Motor neuron (in vitro differentiated cells): ENCODE data around the gene VWA5B1. TPM values are rescaled to one million over a fixed set of nuclear protein-coding genes. Genes with fewer than 3 reads are reported as not detected.

Source experiments
- ATAC-seq, 8 experiments: fragments of 200-7000 bp; cut with Tn5 transposase; replicated peaks in 6 of 8; 2 replicates each; pipeline ENCODE4 v1.8.0; 2021; ENCODE audit warnings: mild to moderate bottlenecking in 8 of 8, moderate library complexity in 8 of 8
- H3K27ac ChIP-seq, 2 donors: fragments of 250-450 bp; sonication (Bioruptor Pico); 2 replicates each; pipeline ENCODE4 v1.9.0; 2021; ENCODE audit warnings: antibody characterized with exemption in 2 of 2, mild to moderate bottlenecking in 2 of 2, moderate library complexity in 1 of 2
- H3K4me1 ChIP-seq, 2 donors: fragments of 250-450 bp; sonication (Bioruptor Pico); replicated peaks in 1 of 2; 2 replicates each; pipeline ENCODE4 v1.6.1; 2021; ENCODE audit warnings: antibody characterized with exemption in 2 of 2, mild to moderate bottlenecking in 2 of 2, moderate library complexity in 1 of 2
- H3K4me3 ChIP-seq, 5 donors: fragments of 250-450 bp; sonication (Bioruptor Pico); 2 replicates each; pipeline ENCODE4 v1.9.0; 2021; ENCODE audit warnings: antibody characterized with exemption in 5 of 5, mild to moderate bottlenecking in 5 of 5, moderate library complexity in 4 of 5
- WGBS, 10 experiments: fragments of 450-650 bp; shearing (Covaris generic); methylation state at CpG; one replicate each; pipeline ENCODE4 v1.0.0; 2022; 5-methylcytosine and 5-hydroxymethylcytosine counted together
- in situ Hi-C, 9 experiments: fragments of 400-800 bp; cut with MboI; loops; one replicate each; pipeline ENCODE4 v1.15.0; 2021; ENCODE audit warnings: low sequenced_read_pairs in 9 of 9, low pct_unique_long_range_greater_than_20kb in 2 of 9; ENCODE audit not compliant: unreplicated experiment in 9 of 9
- total RNA-seq, 8 experiments: library from RNA; unstranded; fragments of 300-600 nt; gene quantifications; 2 replicates each; pipeline versions ENCODE4 v1.2.3 to v1.2.4, GENCODE V29; 2022

Gene VWA5B1
- total RNA-seq, 8 experiments from 2014 or later: 0.21 to 1.3 (median 0.63) TPM; not detected in 2

GRCh38 chr1:20395255-20395654, 104.6 kb downstream of the VWA5B1 start:
- no peak for ATAC-seq
- WGBS, 10 experiments: 43 to 83% (median 64%) methylated on average over 1 to 2 of the region's 2 CpGs
- Histone ChIP-seq H3K4me3 (no peak overlapping the region), H3K27ac (no peak overlapping the region), H3K4me1 (peaks cover 0 to 6% of the 10 kb centered on the region in 2 donors)
- in situ Hi-C loops: no loop called here

GRCh38 chr1:20398744-20399143, 108.1 kb downstream of the VWA5B1 start:
- in situ Hi-C loops: no loop called here
- Histone ChIP-seq H3K27ac (no peak overlapping the region), H3K4me3 (no peak overlapping the region), H3K4me1 (peaks cover 0 to 6% of the 10 kb centered on the region in 2 donors)
- 33 to 91% (median 59%) methylated on average over 1 to 4 of the region's 4 CpGs; no CpG with 5 or more reads in 4 of the 10 experiments for WGBS, 10 experiments
- ATAC-seq: no peak

GRCh38 chr1:20399196-20399595, 108.5 kb downstream of the VWA5B1 start:
- ATAC-seq: no peak
- no peak overlapping the region for H3K4me3 ChIP-seq
- H3K27ac ChIP-seq: no peak overlapping the region
- WGBS, 10 experiments: 16 to 100% (median 77%) methylated on average over 1 to 7 of the region's 7 CpGs; no CpG with 5 or more reads in 1 of the 10 experiments
- H3K4me1 ChIP-seq: peaks cover under 1 to 6% of the 10 kb centered on the region in 2 donors
- in situ Hi-C loops: no loop called here

GRCh38 chr1:20399606-20400180, 109.0 kb downstream of the VWA5B1 start:
- WGBS, 10 experiments: 0 to 32% (median 18%) methylated on average over 1 to 3 of the region's 5 CpGs; no CpG with 5 or more reads in 4 of the 10 experiments
- H3K4me3 ChIP-seq: no peak overlapping the region
- no peak overlapping the region for H3K27ac ChIP-seq
- in situ Hi-C loops: no loop called here
- H3K4me1 ChIP-seq: peaks cover 5 to 6% of the 10 kb centered on the region in 2 donors
- peak in 1 of 8 experiments; percentile 27 for ATAC-seq

GRCh38 chr1:20400341-20401177, 109.9 kb downstream of the VWA5B1 start:
- 0 to 60% (median 32%) methylated on average over 1 to 10 of the region's 10 CpGs; no CpG with 5 or more reads in 2 of the 10 experiments for WGBS, 10 experiments
- Histone ChIP-seq H3K4me3 (no peak overlapping the region), H3K27ac (no peak overlapping the region), H3K4me1 (peaks cover 6 to 9% of the 10 kb centered on the region in 2 donors)
- in situ Hi-C loops: no loop called here
- no peak for ATAC-seq

GRCh38 chr1:20401405-20402010, 110.8 kb downstream of the VWA5B1 start:
- no peak overlapping the region for H3K4me3 ChIP-seq
- in situ Hi-C loops: no loop called here
- H3K4me1 ChIP-seq: peaks cover 16 to 18% of the 10 kb centered on the region in 2 donors
- WGBS, 10 experiments: 74 to 100% (median 88%) methylated on average over 1 to 10 of the region's 11 CpGs; no CpG with 5 or more reads in 5 of the 10 experiments
- no peak for ATAC-seq
- H3K27ac ChIP-seq: no peak overlapping the region

GRCh38 chr1:20402585-20403422, 112.1 kb downstream of the VWA5B1 start:
- in situ Hi-C loops: no loop called here

GRCh38 chr1:20403423-20404145, 112.9 kb downstream of the VWA5B1 start:
- H3K27ac ChIP-seq: no peak overlapping the region
- in situ Hi-C loops: no loop called here
- H3K4me3 ChIP-seq: no peak overlapping the region
- ATAC-seq: no peak
- WGBS, 10 experiments: 57 to 92% (median 79%) methylated on average over 1 to 6 of the region's 8 CpGs; no CpG with 5 or more reads in 5 of the 10 experiments
- peaks cover 18 to 20% of the 10 kb centered on the region in 2 donors for H3K4me1 ChIP-seq

More at GRCh38 chr1:20402585-20403422, 112.1 kb downstream of the VWA5B1 start:
- H3K27ac ChIP-seq: no peak overlapping the region
- 13 to 49% (median 27%) methylated on average over 1 to 10 of the region's 13 CpGs; no CpG with 5 or more reads in 2 of the 10 experiments for WGBS, 10 experiments
- no peak for ATAC-seq
- H3K4me1 ChIP-seq: peaks cover 18 to 20% of the 10 kb centered on the region in 2 donors
- no peak overlapping the region for H3K4me3 ChIP-seq

- Histone ChIP-seq H3K4me1 (peaks cover 19% of the 10 kb centered on the region in 2 donors), H3K27ac (no peak overlapping the region), H3K4me3 (no peak overlapping the region)
- 23 to 59% (median 38%) methylated on average over 2 to 8 of the region's 9 CpGs; no CpG with 5 or more reads in 4 of the 10 experiments for WGBS, 10 experiments
- peak in 4 of 8 experiments; percentile 20 to 37 (median 26) for ATAC-seq
- in situ Hi-C loops: no loop called here
Observed at GRCh38 chr1:20404466-20404865, 113.8 kb downstream of the VWA5B1 start.
